ENCODE results near the gene EME1.

Gene EME1

DNA sequence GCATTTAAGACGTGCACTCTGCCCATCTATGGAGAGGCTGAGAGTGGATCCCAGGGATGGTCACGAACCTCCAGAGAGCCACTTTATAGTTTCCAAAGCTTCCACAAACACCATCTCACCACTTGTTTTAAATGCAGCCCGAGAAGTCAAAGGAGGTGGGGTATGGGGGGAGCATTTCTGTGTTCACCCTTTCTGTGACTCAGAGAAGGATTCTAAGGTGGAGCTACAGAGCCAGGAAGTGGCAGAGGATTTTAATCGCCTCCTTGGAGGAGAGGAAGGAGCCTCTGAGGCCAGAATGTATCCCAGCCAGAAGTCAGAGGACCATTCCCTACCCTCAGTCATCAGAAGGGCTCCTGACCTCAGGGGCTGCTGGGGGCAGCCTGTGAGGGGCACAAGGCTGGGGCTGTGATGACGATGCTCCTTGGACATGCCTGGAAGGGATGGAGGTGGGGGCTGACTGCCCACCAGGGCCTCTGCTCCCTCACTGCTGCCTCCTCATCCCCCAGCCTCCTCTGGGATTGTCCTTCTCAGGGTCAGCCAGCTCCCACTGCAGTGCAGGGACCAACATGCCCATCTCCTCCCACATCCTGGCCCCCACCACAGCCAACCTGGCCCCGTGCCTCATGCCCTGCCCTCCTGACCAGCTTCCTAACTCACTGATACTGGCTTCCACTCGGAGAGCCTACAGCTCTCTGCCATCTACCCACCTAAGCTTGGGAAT is 24.3 kb upstream of the EME1 start:
- peak; percentile 56 for DNase-seq

DNA sequence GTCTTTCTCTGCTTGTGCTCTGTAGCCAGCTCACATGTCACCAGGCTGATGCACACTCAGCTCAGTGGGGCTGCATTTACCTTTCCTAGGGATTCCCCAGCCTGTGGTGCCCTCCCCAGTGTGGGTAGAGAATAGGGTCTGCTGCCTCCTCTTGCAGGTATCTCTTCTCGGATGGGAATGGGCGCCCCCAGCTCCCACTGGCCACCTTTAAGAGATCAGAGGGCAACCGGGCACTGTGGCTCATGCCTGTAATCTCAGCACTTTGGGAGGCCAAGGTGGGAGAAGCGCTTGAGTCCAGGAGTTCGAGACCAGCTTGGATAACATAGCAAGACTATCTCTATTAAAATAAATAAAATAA is 23.8 kb upstream of the EME1 start:
- no peak for DNase-seq

DNA sequence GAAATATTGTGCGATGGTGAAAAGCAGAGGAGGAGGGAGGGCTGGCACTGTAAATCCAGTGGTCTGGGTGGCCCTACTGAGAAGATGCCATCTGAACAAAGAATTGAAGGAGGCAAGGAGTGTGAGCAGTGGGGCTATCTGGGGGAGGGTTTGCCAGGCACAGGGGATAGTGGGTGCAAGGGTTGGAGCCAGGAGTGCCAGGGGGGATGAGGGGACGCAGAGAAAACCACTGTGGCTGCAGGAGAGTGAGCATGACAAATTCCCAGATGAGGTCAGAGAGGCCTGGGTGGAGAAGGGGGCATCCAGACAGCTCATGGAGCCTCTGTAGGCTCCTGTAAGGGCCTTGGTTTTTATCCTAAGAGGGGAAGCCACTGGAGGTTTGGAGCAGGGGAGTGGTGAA is 22.3 kb upstream of the EME1 start:
- no peak for DNase-seq

DNA sequence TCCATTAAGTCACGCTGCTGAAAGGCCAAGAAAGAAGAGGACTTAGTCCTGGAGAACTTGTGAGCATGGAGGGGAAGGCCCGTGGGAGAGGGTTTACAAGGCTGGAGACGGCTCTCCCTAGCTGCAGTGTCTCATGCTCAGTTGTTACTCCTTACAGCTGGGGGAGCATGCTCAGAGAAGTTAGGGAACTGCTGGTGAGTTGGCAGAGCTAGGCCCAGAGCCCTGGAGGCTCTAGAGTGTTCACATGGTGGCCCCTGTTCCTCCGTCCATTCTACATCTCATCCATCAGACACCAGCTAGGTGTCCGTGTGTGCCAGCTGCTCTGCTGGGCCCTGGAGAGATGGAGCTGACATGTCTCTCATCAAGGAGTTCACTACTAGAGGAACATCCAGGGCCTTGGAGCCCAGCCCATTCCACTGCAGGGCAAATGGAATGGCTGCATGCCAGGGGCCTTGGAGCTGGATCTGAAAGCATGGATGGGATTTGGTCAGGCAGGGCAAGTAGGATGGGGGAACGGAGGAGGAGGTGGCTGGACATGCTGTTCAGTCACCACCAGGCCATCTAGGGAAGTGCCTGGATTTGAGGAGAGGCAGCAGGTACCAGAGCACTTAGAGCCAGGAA is 20.8 kb upstream of the EME1 start:
- DNase-seq = no peak

DNA sequence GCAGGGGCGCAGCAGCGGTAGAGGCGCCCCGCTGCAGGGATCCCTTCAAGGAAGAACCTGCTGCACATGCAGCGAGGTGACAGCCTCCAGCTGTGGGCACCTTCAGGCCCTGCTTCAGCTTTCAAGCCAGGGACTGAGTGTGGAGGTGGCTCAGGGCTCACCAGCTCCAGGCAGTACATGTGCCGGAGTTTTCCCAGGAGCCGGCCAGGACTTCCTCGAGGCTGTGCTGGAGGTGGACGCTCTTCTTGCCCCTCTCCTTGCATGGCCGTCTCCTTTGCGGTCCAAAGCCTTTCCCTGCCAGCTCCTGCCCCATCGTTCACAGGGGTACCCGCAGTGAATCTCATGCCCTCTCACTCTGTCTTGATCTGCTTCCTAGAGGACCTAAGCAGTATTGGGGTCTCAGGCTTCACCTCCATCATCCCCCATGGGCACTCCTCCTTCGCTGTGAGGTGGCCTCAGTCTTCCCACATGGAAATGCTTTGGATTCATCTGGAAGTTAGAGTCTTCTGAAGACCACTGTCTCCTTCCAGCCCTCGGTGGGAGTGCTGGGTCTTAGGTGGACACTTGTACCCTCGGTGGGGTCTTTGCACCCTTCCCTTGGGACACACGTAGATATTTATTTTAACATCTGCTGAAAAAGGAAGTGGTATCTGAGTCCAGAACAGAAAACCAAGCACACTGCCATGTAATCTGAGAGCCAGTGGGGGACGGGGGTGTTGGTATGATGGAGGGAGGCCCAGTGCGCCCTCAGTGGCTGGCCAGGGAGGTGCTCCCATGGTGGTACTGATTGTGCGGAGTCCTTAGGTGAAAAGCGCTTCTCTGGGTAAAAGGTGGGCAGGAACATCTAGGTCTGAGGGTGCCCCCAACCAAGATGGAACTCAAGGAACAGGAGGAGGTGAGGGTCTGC is 20.1 kb upstream of the EME1 start:
- no peak for DNase-seq

DNA sequence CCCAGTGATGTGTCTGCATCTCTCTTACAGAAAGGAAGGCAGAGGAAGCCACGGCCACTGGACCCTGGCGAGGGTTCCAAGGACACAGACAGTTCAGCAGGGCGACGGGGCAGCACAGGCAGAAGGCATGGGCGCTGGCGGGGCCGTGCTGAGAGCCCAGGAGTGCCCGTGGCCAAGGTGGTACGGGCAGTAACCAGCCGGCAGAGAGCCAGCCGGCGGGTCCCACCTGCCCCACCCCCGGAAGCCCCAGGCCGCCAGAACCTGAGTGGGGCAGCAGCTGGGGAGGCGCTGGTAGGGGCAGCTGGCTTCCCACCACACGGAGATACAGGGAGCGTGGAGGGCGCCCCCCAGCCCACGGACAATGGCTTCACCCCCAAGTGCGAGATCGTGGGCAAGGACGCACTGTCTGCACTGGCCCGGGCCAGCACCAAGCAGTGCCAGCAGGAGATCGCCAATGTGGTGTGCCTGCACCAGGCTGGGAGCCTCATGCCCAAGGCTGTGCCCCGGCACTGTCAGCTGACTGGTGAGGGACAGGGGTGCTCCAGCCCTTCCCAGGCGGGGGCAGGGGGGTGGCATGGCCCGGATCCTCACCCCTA is 19.3 kb upstream of the EME1 start:
- no peak for DNase-seq

DNA sequence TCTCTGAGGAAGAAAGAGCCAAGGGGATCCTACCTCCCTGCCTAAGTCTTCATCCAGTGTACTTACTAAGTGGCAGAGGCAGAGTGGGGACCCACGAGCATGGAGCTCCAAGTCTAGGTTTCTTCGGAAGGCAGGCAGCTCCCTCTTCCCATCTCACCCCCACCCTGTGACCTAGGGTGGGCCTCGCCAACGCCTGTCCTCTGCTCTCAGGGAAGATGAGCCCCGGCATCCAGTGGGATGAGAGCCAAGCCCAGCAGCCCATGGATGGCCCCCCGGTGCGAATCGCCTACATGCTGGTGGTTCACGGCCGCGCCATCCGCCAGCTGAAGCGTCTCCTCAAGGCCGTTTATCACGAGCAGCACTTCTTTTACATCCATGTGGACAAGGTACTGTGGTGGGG is 18.8 kb upstream of the EME1 start:
- no peak for DNase-seq

DNA sequence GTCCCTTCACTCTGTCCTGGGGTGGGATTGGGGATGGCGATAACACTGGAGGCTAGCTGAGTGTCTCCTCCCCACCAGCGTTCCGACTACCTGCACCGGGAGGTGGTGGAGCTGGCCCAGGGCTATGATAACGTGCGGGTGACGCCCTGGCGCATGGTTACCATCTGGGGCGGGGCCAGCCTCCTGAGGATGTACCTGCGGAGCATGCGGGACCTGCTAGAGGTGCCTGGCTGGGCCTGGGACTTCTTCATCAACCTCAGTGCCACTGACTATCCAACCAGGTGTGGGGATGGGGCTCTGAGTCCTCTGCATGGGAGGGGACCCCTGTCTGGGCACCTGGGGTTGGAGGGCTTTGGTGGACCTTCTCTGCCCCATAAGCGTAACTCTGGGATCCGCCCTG is 18.3 kb upstream of the EME1 start:
- no peak for DNase-seq

DNA sequence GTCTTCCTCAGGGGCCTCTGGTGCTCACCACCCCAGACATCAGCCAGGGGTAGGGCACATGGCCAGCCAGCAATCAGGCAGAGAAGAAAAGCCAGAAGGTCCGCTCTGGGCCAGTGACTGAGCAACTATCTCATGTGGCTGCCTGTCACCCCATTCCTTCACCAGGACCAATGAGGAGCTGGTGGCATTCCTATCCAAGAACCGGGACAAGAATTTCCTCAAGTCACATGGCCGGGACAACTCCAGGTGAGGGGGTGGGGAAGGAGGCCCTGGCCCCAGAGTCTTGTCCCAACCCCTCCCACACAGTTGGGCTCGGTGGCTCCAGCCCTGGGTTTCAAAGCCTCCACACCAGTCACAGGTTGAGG is 17.7 kb upstream of the EME1 start:
- no peak for DNase-seq

DNA sequence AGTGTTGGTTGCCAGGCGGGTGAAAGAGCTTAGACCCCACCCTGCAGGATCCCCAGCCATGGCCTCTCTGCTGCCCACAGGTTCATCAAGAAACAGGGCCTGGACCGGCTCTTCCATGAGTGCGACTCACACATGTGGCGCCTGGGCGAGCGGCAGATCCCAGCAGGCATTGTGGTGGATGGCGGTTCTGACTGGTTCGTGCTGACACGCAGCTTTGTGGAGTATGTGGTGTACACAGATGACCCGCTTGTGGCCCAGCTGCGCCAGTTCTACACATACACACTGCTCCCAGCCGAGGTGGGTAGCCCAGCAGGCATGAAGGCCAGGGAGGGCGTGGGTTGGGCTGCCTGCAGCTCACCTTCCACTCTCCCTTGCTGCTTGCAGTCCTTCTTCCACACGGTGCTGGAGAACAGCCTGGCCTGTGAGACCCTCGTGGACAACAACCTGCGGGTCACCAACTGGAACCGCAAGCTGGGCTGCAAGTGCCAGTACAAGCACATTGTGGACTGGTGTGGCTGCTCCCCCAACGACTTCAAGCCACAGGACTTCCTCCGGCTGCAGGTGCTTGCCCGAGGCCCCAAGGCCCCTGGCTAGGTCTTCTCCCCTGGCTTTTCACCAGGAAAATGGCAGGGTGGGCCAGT is 17.2 kb upstream of the EME1 start:
- DNase-seq = no peak

DNA sequence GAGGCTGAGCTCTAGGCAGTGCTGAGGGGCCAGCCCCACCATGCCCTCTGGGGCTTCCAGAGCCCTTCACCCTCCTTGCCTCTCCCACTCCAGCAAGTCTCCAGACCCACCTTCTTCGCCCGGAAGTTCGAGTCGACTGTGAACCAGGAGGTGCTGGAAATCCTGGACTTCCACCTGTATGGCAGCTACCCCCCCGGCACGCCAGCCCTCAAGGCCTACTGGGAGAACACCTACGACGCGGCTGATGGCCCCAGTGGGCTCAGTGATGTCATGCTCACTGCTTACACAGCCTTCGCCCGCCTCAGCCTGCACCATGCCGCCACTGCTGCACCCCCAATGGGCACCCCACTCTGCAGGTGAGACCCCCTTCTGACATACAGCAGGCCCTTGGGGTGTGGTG is 16.6 kb upstream of the EME1 start:
- DNase-seq = no peak

DNA sequence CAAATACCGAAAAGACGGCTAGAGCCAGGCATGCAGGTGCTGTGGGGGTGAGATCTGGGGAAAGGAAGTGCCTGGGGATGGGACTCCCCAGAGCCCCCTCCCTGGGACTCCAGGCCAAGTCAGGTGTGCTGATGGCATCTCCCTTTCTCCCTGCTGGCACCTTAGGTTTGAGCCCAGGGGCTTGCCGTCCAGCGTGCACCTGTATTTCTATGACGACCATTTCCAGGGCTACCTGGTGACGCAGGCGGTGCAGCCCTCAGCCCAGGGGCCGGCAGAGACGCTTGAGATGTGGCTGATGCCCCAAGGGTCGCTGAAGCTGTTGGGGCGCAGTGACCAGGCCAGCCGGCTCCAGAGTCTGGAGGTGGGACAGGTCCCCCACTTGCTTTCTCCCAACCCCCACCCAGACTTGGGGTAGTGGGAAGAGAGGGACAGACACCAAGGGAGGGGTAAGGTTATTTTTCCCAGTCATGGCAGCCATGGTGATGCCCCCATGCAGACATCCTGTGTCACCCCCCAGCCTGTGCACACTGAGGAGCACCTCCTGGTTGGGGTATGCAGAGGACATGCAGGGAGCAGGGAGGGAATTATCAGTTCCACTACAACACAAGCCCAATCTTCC is 16.0 kb upstream of the EME1 start:
- DNase-seq = no peak

DNA sequence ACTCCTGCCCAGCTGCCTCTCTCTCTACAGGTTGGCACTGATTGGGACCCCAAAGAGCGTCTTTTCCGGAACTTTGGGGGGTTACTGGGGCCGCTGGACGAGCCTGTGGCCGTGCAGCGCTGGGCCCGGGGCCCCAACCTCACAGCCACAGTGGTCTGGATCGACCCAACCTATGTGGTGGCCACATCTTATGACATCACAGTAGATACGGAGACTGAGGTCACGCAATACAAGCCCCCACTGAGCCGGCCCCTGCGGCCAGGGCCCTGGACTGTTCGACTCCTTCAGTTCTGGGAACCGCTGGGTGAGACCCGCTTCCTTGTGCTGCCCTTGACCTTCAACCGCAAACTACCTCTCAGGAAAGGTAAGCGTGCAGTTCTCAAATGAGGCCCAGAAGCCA is 14.9 kb upstream of the EME1 start:
- DNase-seq = no peak

DNA sequence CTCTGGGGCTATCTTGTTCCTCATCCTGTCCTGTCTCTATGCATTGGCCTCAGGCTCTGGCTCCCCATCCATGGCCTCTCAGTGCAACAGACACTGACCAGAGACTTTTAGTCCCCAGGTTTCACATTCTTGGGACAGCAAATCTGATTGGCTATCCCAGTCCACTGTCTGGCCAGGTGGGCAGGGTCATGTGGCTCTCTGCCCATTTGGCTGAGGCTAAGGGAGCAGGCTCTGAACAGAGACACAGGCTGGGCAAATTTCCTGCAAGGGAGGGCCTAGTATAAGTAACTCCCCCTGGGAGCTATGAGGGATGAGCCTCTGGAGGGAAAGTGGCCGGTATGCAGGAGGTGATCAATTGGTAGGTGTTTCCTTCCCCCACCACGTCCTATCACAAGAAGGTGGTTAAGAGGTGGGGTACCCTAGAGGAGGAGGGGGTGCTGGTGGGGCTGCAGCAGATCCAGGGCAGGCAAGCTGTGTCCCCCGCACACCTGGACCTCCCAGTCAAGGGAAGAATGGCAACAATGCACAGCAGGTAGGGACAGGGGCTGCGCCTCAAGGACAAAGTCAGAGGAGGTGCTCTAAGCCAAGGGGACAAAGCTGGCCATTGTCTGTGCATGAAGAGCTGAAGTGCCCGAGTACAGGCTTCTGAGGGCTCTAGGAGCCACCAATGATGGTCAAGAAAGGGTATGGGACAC is 13.9 kb upstream of the EME1 start:
- DNase-seq = no peak

DNA sequence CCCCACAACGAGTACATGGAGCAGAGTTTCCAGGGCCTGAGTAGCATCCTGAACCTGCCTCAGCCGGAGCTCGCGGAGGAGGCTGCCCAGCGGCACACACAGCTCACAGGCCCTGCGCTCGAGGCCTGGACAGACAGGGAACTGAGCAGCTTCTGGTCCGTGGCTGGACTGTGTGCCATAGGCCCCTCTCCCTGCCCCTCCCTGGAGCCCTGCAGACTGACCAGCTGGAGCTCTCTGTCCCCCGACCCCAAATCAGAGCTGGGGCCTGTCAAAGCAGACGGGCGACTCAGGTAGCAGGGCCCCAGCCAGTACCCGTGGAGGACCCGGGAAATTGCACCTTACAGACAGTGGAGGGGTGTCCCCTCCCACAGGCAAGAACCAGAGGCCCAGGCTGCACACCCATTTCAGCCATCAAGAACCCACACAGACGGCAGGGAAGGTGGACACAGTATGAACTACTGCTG is 13.0 kb upstream of the EME1 start:
- DNase-seq = no peak

DNA sequence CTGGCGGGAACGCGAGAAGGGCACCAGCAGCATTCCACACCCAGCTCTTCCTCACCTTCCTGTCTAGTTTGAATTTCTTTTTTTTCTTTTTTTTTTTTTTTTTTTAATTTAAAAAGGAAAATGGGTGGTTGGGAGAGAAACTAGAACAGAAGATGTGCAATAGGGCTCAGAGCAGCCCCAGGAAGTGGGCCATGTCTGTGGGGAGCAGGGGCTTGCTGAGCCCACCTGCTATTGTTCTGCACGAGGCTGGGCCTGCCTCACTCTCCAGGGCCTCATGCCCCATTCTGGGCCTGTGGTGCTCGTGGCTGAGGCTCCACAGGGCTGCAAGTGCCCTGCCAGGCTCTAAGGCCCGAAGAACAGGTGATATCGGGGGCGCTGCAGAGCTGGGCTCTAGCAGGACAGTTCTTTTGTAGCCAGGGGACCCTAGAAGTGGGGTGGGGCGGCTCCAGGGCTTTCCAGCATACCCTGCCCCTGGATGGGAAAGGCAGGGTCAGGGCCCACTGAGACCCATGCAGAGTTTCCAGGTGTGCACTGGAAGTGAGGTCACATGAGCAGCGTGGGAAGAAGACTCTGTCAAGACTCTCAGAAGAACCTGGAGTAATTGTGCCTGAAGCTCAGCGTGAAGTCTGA is 12.4 kb upstream of the EME1 start:
- no peak for DNase-seq

DNA sequence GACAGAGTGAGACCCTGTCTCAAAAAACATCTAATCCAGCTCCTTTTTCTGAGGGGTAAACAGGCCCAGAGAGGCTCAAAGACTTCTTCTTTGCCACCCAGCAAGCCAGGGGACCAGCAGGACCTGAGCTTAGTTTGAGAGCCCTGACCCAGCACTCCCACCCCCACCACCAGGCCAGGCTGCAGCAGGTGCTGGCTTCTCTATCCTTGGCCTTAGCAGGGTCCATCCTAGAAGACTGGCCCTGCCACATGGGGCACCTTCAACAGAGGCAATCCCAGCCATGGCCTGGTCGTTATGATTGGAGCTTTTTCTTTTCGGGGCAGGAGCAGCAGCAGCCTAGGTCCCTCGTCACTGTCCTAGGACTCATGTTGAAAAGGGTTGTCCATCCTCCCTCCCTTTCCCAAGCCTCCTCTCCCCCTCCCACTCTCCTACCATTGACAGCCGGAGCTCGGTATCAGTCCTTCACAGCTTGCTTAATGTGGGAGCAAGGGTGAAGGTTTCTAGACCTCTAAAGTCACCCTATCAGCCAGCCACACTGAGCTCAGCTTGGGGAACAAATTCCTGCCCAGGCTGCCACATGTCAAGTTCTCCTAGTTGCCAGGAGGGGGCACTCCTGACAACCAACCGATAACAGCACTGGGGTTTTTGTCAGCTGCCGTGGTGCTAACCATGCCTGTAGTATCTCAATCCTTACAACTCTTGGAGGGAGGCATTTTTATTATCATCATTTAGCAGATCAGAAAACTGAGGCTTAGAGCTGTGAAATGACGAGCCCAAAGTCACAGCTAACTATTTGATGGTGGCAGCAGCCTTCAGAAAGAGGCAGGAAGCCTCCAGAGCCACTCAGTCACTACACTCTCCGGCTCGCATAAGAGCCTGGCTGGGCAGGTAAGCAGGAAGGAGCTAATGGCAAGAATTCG is 11.2 kb upstream of the EME1 start:
- DNase-seq = peak; percentile 65

DNA sequence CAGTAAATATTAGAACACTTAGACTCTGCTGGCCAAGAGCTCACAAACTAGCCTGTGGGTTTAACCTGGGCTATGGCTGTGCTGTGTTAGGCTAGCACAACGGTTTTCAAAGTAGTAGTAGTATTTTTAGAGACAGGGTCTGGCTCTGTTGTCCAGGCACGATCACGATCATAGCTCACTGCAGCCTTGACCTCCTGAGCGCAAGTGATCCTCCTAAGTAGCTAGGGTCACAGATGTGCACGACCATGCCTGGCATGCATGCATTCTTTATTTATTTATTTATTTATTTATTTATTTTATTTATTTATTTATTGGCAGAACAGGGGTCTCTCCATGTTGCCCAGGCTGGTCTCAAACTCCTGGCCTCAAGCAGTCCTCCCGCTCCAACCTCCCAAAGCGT is 10.4 kb upstream of the EME1 start:
- no peak for DNase-seq

DNA sequence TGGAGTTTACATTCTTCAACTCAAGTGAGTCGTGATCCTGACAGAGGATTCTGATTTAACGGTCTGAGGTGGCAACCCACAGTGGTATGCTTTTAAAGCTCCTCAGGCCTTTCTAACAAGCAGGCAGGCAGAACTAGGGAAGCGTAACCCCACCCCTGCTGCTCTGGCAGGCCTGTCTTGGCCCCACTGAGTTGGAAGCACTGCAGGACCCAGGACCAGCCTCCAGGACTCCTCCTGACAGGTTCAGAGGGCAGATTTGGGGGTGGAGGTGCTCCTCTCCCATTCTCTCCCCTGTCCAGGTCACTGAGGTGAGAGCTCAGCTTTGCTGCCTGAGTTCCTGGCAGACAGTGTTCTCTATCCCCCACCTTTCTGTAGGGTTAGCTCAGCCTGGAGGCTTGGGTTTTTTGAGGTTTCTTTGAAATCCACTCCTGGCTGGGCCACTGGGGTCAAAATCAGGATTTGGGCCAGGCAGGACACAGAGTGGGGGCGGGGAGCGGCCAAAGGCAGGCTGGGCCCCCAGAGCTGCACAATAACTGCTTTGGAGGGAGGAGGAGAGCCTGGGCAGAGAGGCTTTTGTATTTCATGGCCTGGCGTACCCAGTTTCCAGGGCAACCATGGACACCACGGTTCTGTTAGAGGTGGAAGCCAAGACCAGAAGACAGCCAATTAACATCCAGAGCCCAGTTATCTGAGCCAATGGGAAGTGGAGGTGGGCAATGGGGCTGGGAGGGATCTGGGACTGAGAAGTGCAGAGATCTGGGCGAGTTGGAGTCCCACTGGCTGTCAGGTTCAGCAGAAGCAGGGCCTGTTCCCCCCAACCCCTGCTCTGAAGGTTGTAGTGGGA is 9.6 kb upstream of the EME1 start:
- peak; percentile 28 for DNase-seq
